Mesendoderm (in vitro differentiated cells): ENCODE data around the gene TMEM235.
"Not testable (repeated sequence)": the region's sequence is repeated elsewhere in the genome, so short reads cannot be mapped to it uniquely, and the experiment has no call there.

ENCODE experiments used
- DNase-seq: peaks from one replicate; pipeline ENCODE4 v3.0.0; 2013
- H2AK5ac ChIP-seq: 2 replicates; pipeline ENCODE4 v1.6.1; 2013; ENCODE audit warnings: low read length, inconsistent platforms
- H2BK120ac ChIP-seq: 2 replicates; pipeline ENCODE4 v1.6.1; 2013; ENCODE audit warnings: low read depth, mild to moderate bottlenecking, low read length, moderate library complexity, mixed read lengths
- H2BK15ac ChIP-seq: replicated peaks from 2 replicates; pipeline ENCODE4 v1.6.1; 2013; ENCODE audit warnings: low read depth, mild to moderate bottlenecking, moderate library complexity
- H2BK5ac ChIP-seq: 2 replicates; pipeline ENCODE4 v1.6.1; 2013; ENCODE audit warnings: low read length, inconsistent platforms
- H3K18ac ChIP-seq: 2 replicates; pipeline ENCODE4 v1.6.1; 2013; ENCODE audit warnings: mild to moderate bottlenecking, low read length, mixed read lengths
- H3K23ac ChIP-seq: one replicate; pipeline ENCODE4 v1.6.1; 2013; ENCODE audit warnings: low read length
- H3K27ac ChIP-seq: 2 replicates; pipeline ENCODE4 v1.5.1; 2013; ENCODE audit warnings: low read depth, mild to moderate bottlenecking, inconsistent platforms, low read length, moderate library complexity
- H3K27me3 ChIP-seq: 2 replicates; pipeline ENCODE4 v1.6.1; 2013; ENCODE audit warnings: low read length, control low read depth, mild to moderate bottlenecking, inconsistent platforms; ENCODE audit not compliant: insufficient read depth, poor library complexity
- H3K36me3 ChIP-seq: 2 replicates; pipeline ENCODE4 v1.6.1; 2013; ENCODE audit warnings: low read length, inconsistent platforms; ENCODE audit not compliant: control insufficient read depth, insufficient read depth
- H3K4ac ChIP-seq: one replicate; pipeline ENCODE4 v1.6.1; 2013; ENCODE audit warnings: low read depth, mild to moderate bottlenecking, low read length, moderate library complexity
- H3K4me1 ChIP-seq: 2 replicates; pipeline ENCODE4 v1.6.1; 2013; ENCODE audit warnings: low read depth, low read length, inconsistent platforms; ENCODE audit not compliant: control insufficient read depth
- H3K4me2 ChIP-seq: 2 replicates; pipeline ENCODE4 v1.6.1; 2013; ENCODE audit warnings: low read length
- H3K4me3 ChIP-seq: 2 replicates; pipeline ENCODE4 v1.5.1; 2013; ENCODE audit warnings: mild to moderate bottlenecking, low read length
- H3K56ac ChIP-seq: one replicate; pipeline ENCODE4 v1.6.1; 2013; ENCODE audit warnings: low read length
- H3K79me1 ChIP-seq: 2 replicates; pipeline ENCODE4 v1.6.1; 2013; ENCODE audit warnings: low read length, inconsistent platforms
- H3K79me2 ChIP-seq: 2 replicates; pipeline ENCODE4 v1.6.1; 2013; ENCODE audit warnings: mild to moderate bottlenecking, low read length; ENCODE audit not compliant: control insufficient read depth, insufficient read depth
- H3K9ac ChIP-seq: 2 replicates; pipeline ENCODE4 v1.6.1; 2013; ENCODE audit warnings: low read length, inconsistent platforms
- H4K5ac ChIP-seq: one replicate; pipeline ENCODE4 v1.6.1; 2013; ENCODE audit warnings: low read length
- H4K8ac ChIP-seq: one replicate; pipeline ENCODE4 v1.6.1; 2013; ENCODE audit warnings: low read depth, mild to moderate bottlenecking, control low read depth, low read length, moderate library complexity
- WGBS: extraction: QIAGEN DNeasy Blood & Tissue Kit; methylation state at CpG from one replicate; pipeline ENCODE4 v1.1.7; 2013; ENCODE audit warnings: low lambda C conversion rate, missing lambda C conversion rate; ENCODE audit not compliant: insufficient coverage; ENCODE audit errors: extremely low coverage; 5-methylcytosine and 5-hydroxymethylcytosine counted together

The TMEM235 gene

GRCh38 chr17:78232859-78233173 is 1.4 kb downstream of the TMEM235 start:
- Histone ChIP-seq H3K79me1 (no peaks in the 10 kb centered on the region), H3K4ac (no peak overlapping the region), H3K9ac (no peak overlapping the region), H3K79me2 (no peaks in the 10 kb centered on the region), H4K8ac (no peak overlapping the region), H2AK5ac (no peak overlapping the region), H3K56ac (no peak overlapping the region), H2BK5ac (no peak overlapping the region), H3K4me2 (no peak overlapping the region), H3K27me3 (peaks cover 8% of the 10 kb centered on the region), H3K4me3 (no peak overlapping the region), H3K36me3 (no peaks in the 10 kb centered on the region), H4K5ac (no peak overlapping the region), H3K23ac (no peak overlapping the region), H2BK15ac (no peak overlapping the region), H3K4me1 (no peaks in the 10 kb centered on the region), H2BK120ac (no peak overlapping the region), H3K27ac (no peak overlapping the region), H3K18ac (no peak overlapping the region)
- WGBS, result no CpG with 5 or more reads among the region's 2 CpGs
- DNase-seq, result no peak

DNA sequence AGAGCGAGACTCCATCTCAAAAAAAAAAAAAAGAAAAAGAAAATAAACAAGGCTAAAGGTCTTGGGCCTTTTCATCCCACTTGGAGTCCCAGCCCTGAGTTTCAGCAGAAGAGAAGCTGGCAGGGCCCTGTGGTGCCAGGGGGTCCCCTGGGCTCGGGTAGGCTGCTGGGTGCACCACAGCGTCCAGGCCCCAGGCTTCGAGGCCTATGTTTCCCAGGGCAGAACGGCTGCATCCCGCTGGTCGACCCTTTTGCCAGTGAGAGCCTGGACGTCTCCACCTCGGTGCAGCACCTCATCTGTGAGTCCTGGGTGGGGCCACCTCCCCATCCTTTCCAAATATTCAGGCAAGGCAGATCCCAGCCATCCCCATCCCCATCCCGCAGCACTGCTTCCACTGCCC is 2.2 kb downstream of the TMEM235 start:
- Histone ChIP-seq H2BK5ac (no peak overlapping the region), H3K36me3 (no peaks in the 10 kb centered on the region), H3K4ac (no peak overlapping the region), H3K79me2 (no peaks in the 10 kb centered on the region), H4K5ac (no peak overlapping the region), H2BK15ac (no peak overlapping the region), H3K9ac (no peak overlapping the region), H3K4me1 (no peaks in the 10 kb centered on the region), H3K4me3 (no peak overlapping the region), H3K4me2 (no peak overlapping the region), H3K18ac (no peak overlapping the region), H2BK120ac (no peak overlapping the region), H3K23ac (no peak overlapping the region), H3K27ac (no peak overlapping the region), H3K79me1 (no peaks in the 10 kb centered on the region), H4K8ac (no peak overlapping the region), H3K56ac (no peak overlapping the region), H2AK5ac (no peak overlapping the region), H3K27me3 (peaks cover 8% of the 10 kb centered on the region)
- WGBS, result no CpG with 5 or more reads among the region's 10 CpGs
- DNase-seq, result no peak

GRCh38 chr17:78234261-78234865 is 2.9 kb downstream of the TMEM235 start:
- Histone ChIP-seq H4K8ac (no peak overlapping the region), H3K9ac (no peak overlapping the region), H3K27ac (no peak overlapping the region), H2BK15ac (no peak overlapping the region), H3K79me1 (no peaks in the 10 kb centered on the region), H3K18ac (no peak overlapping the region), H4K5ac (no peak overlapping the region), H3K23ac (no peak overlapping the region), H3K56ac (no peak overlapping the region), H2BK5ac (no peak overlapping the region), H3K4me3 (no peak overlapping the region), H3K4me2 (no peak overlapping the region), H3K79me2 (no peaks in the 10 kb centered on the region), H2BK120ac (no peak overlapping the region), H2AK5ac (no peak overlapping the region), H3K4me1 (no peaks in the 10 kb centered on the region), H3K27me3 (peaks cover 8% of the 10 kb centered on the region), H3K36me3 (no peaks in the 10 kb centered on the region), H3K4ac (no peak overlapping the region)
- DNase-seq, result no peak
- whole genome bisulfite sequencing, result no CpG with 5 or more reads among the region's 17 CpGs

GRCh38 chr17:78235022-78235421 is 3.6 kb downstream of the TMEM235 start:
- H2BK5ac ChIP-seq, H3K9ac ChIP-seq, DNase-seq, H4K5ac ChIP-seq, H4K8ac ChIP-seq, H3K4ac ChIP-seq, H3K4me1 ChIP-seq, H3K79me1 ChIP-seq, H3K56ac ChIP-seq, H2AK5ac ChIP-seq, H3K36me3 ChIP-seq, H2BK120ac ChIP-seq, H3K79me2 ChIP-seq, H3K27ac ChIP-seq, H3K23ac ChIP-seq, H3K18ac ChIP-seq, H3K4me2 ChIP-seq, H3K27me3 ChIP-seq, H2BK15ac ChIP-seq, H3K4me3 ChIP-seq: not testable (repeated sequence)
- no CpG with 5 or more reads among the region's 6 CpGs for WGBS

DNA sequence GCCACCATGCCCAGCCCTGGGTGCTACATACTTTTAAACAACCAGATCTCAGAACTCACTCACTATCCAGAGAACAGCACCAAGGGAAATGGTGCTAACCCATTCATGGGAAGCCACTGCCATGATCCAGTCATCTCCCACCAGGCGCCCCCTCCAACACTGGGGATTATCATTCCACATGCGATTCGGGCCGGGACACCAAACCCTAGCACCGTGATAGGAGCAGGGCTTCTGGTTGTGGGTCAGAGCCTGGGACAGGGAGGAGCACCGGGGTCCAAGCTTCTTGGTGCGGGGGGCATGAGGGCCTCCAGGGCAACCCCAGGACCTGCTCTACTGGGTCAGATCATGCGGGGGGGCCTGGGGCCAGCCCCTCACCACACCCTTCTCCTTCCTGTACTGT is 4.5 kb downstream of the TMEM235 start:
- Histone ChIP-seq H3K18ac (no peak overlapping the region), H4K8ac (no peak overlapping the region), H3K4me2 (no peak overlapping the region), H3K56ac (no peak overlapping the region), H2BK15ac (no peak overlapping the region), H3K36me3 (no peaks in the 10 kb centered on the region), H3K27me3 (peaks cover 6% of the 10 kb centered on the region), H2AK5ac (no peak overlapping the region), H3K4me1 (no peaks in the 10 kb centered on the region), H2BK120ac (no peak overlapping the region), H3K79me2 (no peaks in the 10 kb centered on the region), H2BK5ac (no peak overlapping the region), H4K5ac (no peak overlapping the region), H3K9ac (no peak overlapping the region), H3K4me3 (no peak overlapping the region), H3K23ac (no peak overlapping the region), H3K79me1 (no peaks in the 10 kb centered on the region), H3K4ac (no peak overlapping the region), H3K27ac (no peak overlapping the region)
- no CpG with 5 or more reads among the region's 8 CpGs for WGBS
- DNase-seq, result no peak

- H4K8ac ChIP-seq, result no peak overlapping the region
- H3K9ac ChIP-seq, result no peak overlapping the region
- no peak overlapping the region for H2AK5ac ChIP-seq
- H2BK5ac ChIP-seq, result no peak overlapping the region
- H3K4me1 ChIP-seq, result no peaks in the 10 kb centered on the region
- no peak overlapping the region for H3K23ac ChIP-seq
- no peaks in the 10 kb centered on the region for H3K79me2 ChIP-seq
- H3K36me3 ChIP-seq, result no peaks in the 10 kb centered on the region
- H2BK120ac ChIP-seq, result no peak overlapping the region
- peaks cover under 1% of the 10 kb centered on the region for H3K27me3 ChIP-seq
- no peak overlapping the region for H3K4ac ChIP-seq
- WGBS, result no CpG with 5 or more reads among the region's 20 CpGs
- H3K56ac ChIP-seq, result no peak overlapping the region
- no peak overlapping the region for H3K4me3 ChIP-seq
- H2BK15ac ChIP-seq, result no peak overlapping the region
- H4K5ac ChIP-seq, result no peak overlapping the region
- H3K79me1 ChIP-seq, result no peaks in the 10 kb centered on the region
- no peak overlapping the region for H3K27ac ChIP-seq
- H3K4me2 ChIP-seq, result no peak overlapping the region
- DNase-seq, result no peak
- no peak overlapping the region for H3K18ac ChIP-seq
Observed at GRCh38 chr17:78236362-78237127, 5.1 kb downstream of the TMEM235 start.
